HG02981 (cell line): ENCODE measurements around the gene PTPRK.

Source experiments
- ATAC-seq: cut with Tn5 transposase; IDR thresholded peaks from one replicate; pipeline ENCODE4 v1.9.1; 2021; ENCODE audit warnings: mild to moderate bottlenecking, moderate library complexity; ENCODE audit not compliant: unreplicated experiment

The PTPRK gene

GRCh38 chr6:128208078-128208477 lies 312.3 kb downstream of the PTPRK start:
- no peak for ATAC-seq

DNA sequence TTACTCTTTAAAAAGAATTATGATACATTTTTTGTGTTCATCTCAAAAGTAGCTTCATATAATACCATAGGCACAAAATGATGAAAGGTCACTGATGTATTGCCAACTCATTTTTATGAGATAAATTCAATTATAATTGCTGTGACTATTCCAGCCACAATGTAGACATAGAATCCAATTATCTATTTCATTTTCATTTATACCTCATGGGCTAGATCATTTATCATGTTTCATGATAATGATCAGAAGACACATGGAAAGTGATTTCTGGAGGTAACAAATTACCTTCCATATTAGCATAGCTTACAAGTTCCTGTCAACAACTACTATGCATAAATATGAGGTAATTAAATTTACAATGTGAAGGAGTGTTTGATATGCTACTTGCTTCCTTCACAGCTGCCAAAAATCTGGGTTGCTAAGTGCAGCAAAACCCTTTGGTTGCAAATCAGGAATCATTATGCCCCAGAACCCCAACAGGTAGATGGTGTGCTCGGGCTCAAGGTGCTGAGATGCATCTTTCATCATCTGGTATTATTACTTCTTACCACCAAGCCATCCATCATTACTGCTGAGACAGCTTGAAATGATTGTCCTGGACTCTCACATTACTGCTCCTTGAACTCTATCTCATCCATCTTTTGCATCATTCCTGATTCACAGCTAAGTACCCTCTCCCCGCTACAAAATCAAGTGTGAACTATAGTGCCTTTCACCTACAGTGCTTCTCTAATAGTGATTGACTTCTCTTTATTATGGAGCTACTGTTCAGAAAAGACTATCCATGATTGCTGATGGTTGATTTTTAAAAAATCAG lies 313.6 kb downstream of the PTPRK start:
- ATAC-seq, result no peak

DNA sequence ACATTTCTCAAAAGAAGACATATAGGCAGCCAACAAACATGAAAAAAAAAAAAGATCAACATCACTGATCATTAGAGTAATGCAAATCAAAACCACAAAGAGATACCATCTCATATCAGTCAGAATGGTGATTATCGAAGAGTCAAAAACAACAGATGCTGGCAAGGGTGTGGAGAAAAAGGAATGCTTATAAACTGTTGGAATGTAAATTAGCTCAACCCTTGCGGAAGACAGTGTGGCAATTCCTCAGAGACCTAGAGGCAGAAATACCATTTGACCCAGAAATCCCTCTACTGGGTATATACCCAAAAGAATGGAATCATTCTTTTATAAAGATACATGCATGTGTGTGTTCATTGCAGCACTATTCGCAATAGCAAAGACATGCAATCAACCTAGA lies 315.8 kb downstream of the PTPRK start:
- no peak for ATAC-seq

GRCh38 chr6:128202169-128202765 lies 318.1 kb downstream of the PTPRK start:
- no peak for ATAC-seq

GRCh38 chr6:128200789-128201188 lies 319.6 kb downstream of the PTPRK start:
- ATAC-seq, result no peak

DNA sequence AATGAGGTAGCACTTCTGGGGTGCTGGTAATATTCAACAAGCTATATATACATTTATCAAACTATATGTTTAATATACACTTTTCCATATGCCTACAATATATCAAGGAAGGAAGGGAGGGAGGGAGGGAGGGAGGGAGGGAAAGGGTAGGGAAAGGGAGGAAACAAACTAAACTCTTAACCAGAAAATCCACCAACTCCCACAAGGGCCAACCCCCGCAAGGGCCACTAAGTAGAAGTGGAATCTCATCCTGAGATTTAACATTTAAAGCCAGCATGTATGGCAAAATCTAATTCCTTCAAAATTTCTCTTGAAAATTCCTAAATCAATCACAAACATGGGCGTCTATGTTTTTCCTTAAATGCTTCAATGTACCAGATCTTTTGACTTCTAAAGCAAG lies 320.9 kb downstream of the PTPRK start:
- no peak for ATAC-seq

GRCh38 chr6:128192972-128193371 lies 327.4 kb downstream of the PTPRK start:
- no peak for ATAC-seq

- no peak for ATAC-seq
Observed at GRCh38 chr6:128188678-128189077, 331.7 kb downstream of the PTPRK start.

GRCh38 chr6:128186729-128187128 lies 333.7 kb downstream of the PTPRK start:
- no peak for ATAC-seq

GRCh38 chr6:128179876-128180438 lies 340.4 kb downstream of the PTPRK start:
- no peak for ATAC-seq

- no peak for ATAC-seq
Observed at GRCh38 chr6:128174724-128175123, 345.7 kb downstream of the PTPRK start.

DNA sequence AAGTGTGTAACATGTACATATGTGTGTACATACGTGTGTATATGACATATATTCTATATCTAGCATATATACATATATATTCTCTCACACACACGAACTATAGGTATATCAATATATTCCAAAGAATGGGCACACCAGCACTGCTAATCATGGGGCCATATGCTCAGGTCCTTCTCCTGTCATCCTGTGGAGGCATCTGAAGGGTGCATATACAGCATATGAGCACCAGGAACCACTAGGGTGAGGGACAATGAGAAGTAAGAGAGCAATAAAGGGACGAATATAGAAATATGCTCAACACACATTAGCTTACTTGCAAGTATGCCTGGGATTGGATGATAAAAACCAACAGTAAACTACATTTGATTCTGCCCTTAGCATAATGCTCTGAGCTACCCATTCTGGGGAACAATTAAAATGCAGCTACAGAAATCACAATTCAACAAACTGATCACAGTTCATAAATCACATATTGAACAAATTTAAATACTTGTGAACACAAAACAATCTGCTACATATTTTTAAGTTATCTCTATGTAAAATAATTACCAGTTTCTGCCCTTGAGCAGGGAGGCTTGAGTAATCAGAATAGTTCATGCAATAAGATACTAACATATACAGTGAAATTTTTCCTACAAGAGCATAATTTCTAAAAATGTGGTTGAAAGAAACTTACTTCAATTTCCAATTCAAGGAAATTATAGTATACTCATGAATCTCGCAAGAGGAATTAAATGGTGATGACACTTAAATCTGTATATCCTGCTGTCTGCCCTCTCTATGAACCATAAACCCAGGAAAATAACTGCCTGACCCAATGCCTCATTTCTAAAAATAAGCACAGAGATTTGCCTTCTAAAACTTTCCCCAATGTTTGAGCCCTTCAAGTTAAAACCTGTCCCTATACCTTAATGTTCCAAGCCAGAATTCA lies 347.4 kb downstream of the PTPRK start:
- ATAC-seq, result no peak

- no peak for ATAC-seq
Observed at GRCh38 chr6:128172081-128172480, 348.3 kb downstream of the PTPRK start.

DNA sequence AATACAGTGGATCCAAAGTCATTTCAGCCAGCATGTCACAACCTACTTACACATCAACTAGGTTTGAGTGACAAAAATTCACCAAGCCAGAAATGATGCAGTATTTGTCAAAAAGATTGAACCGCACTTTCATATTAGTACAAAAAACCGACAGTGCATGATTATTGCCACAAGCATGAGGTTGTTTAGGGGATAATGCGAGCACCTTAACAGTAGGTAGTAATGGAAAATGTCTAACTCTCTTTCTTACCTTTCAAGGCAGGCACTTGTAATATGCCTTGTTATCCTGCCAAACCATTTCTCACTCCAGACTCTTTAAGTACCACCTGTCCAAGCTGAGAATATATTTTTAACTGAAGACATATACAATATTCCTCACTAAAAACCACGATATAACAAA lies 349.2 kb downstream of the PTPRK start:
- no peak for ATAC-seq

GRCh38 chr6:128168244-128168643 lies 352.2 kb downstream of the PTPRK start:
- ATAC-seq, result no peak

- no peak for ATAC-seq
Observed at GRCh38 chr6:128167552-128167951, 352.8 kb downstream of the PTPRK start.

DNA sequence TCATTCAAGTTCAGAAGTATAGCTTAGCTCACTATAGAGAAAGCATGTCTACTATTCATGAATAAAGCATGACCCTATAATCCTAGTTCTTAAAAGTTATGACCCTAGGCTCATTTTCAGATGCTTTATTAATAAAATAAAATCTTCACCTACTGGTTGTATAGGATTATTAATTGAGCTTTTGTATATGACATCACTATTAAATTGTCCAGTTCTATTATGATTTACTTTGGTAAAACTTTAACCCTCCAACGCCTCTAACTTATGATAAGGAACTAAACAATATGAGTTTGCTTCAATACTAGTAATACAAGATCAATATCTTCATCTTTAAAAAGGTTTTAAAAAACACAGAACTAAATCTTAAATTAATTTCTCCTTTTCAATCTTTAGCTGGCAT lies 356.1 kb downstream of the PTPRK start:
- ATAC-seq, result no peak

GRCh38 chr6:128162423-128162822 lies 358.0 kb downstream of the PTPRK start:
- no peak for ATAC-seq

DNA sequence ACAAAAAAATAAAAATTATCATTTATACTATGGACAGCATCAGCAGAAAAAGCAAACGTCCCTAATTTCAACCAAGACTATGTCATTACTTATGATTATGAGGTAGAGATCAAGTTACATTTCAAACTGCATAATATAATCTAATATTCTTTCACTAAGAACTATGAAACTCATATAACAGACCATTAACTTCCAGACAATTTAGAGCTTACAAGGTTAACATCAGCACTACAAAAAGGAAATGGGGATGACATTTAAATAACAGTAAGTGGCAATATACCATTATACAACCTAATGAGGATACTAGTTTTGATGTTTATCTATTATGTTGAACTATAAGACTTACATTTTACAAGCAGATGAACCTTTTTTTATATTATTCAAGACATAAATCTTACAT lies 358.6 kb downstream of the PTPRK start:
- ATAC-seq, result no peak

GRCh38 chr6:128161263-128161662 lies 359.1 kb downstream of the PTPRK start:
- no peak for ATAC-seq

- ATAC-seq, result no peak
Observed at GRCh38 chr6:128158496-128158895, 361.9 kb downstream of the PTPRK start.
